Fibroblast of skin of left quadriceps (primary cell): ENCODE data around the gene TST.

ENCODE experiments used
- DNase-seq, 2 experiments: peaks; one replicate each; pipeline ENCODE4 v3.0.0-alpha.2; 2013; ENCODE audit warnings: low read depth in 2 of 2

The TST gene

DNA sequence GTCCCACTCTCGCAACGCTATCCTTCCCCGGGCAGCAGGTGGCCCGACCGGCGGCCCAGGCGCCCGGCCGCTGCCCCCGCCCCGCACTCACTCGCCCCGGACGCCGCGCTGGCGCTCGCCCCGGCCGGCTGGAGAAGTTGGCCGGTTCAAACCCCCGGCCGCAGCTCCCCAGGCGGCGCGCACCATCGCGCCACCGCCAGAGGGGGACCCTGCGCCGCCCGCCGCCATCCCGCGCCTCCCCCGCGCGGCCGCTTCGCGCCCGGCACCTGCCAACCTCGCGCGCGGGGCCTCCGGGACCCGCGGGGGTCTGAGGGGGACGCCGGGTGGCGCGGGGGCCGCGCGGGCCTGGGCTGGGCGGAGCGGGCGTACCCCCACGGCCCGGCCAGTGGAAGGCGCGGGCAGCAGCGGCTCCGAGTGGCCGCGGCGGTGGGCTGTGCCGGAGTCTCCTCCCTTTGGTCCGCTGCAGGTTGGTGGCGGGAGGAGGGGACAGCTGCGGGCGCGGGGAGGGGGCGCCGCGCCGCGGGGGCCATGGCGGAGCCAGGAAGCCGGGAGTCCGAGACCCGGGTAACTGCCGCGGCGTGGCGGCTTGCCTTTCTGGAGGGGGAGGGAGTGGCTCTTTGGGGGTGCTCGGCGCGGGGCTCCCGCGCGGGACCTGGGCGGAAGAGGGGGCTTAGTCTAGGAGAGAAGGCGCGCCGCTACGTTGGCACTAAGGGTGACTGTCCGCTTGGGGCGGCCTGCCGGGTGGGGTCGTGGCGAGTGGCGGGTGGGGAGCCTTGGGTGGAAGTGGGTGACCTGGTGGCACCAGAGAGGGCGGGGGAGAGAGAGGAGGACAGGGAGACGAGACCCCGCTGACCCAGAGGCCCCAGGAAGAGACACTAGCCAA is at the start of gene TST, which contains the start of gene MPST:
TSS of gene TST (minus strand) at position 139 of the 883 bp plus-strand sequence. CDS start 715 bp downstream, outside the sequence.
TSS of gene MPST (plus strand) at position 434 of the 883 bp plus-strand sequence. CDS start at position 529, 95 bp downstream.
- no peak for DNase-seq

DNA sequence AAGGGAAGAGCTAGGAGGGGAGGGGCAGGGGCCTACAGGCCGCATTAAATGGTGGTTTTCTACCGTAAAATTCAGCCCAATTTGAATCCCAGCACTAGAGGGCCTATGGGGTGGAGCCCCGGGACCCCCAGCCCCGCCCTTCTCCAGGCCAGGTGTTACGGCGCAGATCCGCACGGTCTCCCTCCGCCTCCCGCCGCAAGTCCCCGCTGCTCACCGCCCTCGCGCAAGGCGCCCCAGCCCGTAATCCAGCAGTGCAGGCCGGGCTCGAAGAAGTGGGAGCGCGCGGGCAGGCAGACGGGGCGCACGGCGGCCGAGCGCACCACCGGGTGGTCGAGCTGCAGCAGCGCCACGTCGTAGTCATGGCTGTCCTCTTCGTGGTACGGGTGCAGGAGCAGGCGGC is 49.6 kb upstream of the TST start:
- no peak for DNase-seq

DNA sequence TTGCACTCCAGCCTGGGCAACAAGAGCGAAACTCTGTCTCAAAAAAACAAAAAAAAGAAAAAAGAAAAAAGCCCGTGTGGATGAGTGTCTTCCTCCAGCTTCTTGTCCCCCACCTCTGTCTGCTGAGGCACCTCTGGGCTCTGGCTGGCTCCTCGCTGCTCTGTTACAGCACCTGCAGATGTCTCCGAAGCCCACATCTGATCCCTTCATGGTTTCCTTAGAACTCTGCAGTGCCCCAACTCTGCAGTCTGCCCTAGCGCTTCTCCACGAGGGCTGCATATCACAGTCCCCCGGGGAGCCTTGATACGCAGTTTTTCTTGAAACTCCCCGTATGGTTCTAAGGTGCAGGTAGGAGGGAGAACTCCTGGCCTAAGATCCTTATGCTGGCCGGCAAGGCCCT is 48.2 kb upstream of the TST start:
- DNase-seq = no peak

DNA sequence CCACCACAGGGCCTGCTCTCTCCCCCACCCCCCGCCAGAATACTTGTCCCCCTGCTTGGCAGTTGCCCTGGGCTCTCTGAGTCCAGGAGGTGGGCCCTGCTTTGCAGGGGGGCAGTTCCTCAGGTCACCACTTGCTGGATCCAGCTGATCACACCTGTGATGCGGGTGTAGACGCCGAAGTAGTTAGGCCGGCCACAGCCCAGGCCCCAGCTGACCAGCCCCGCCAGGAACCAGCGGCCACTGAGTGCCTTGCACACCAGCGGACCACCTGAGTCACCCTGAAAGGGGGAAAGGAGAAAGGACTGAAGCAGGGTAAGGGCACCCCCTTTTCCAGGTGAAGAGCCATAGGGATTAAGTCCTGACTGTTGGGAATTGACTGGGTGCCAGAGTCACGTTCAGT is 46.7 kb upstream of the TST start:
- DNase-seq = no peak

DNA sequence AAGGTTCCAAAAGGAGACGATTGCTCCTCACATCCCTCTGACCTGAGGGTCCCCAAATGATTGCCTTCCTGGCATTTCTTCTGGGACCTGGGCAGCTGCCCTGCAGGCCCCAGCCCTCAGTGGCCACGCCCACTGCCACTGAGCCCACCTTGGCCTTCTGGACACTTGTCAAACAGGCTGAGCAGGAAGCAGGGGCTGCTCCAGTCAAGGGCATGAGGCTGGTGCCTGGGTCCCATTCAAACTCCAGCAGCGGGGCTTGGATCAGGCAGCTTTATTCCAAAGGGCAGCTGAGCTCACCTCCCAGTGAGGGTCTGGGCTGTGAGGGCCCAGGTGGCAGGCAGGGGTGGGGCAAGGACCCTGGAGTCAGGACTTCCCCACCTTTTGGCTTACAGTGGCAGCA is 45.9 kb upstream of the TST start:
- DNase-seq = no peak

DNA sequence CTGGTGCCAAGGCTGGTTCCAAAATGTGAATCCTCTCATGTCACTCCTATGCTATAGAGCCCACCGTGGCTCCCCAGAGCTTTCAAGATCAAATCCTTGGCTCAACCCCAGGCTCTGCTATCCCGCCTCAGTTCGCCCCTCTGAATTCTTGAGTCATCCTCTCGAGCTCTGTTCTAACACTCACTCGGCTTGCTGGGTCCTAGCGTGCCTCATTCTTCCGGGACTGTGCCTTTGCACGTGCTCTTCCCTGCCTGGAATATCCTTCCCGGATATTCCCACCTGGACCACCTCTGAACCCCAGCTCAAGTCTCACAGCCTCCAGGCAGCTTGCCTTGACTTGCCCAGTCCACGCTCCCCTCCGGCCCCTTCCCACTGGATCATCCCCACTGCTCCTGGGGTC is 45.3 kb upstream of the TST start:
- no peak for DNase-seq

GRCh38 chr22:37063431-37064420 is 44.5 kb upstream of the TST start:
- DNase-seq = no peak

DNA sequence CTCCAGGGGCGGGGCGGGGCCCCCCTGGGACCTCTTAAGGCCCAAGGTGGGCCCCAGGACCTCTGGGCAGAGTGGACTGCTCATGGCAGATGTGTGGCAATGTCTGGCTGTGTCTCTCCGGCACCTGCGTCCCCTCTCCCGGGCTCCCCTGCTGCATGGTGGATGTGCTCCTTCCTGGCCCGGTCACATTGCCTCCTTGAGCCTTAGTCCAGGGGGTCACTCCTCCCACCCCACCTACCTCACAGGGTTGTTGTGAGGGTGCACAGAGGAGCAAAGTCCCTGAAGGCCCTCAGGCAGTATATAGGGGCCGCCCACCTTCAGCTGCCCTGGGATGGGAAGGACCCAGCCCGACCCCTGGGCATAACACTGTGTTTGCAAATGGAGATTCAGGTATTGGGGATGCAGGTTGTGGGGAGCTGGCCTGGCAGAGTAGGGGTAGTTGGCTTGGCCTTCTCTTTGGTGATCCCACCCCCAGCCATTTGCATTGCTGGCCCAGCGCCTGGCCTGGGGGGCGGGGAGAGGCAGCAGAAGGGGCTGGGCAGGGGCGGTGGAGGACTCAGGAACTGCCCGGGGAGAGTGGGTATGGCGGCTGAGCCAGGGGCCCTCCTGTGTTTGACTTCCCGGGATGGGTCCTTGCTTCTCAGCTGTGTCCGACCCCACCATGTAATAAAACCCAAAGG is 43.6 kb upstream of the TST start:
- DNase-seq = no peak

- no peak for DNase-seq
Measured at GRCh38 chr22:37062376-37062675, 43.1 kb upstream of the TST start.

- DNase-seq = no peak
Measured at GRCh38 chr22:37061611-37062375, 42.5 kb upstream of the TST start.

- DNase-seq = no peak
Measured at GRCh38 chr22:37060801-37061610, 41.8 kb upstream of the TST start.

- no peak for DNase-seq
Measured at GRCh38 chr22:37059876-37060449, 40.7 kb upstream of the TST start.

DNA sequence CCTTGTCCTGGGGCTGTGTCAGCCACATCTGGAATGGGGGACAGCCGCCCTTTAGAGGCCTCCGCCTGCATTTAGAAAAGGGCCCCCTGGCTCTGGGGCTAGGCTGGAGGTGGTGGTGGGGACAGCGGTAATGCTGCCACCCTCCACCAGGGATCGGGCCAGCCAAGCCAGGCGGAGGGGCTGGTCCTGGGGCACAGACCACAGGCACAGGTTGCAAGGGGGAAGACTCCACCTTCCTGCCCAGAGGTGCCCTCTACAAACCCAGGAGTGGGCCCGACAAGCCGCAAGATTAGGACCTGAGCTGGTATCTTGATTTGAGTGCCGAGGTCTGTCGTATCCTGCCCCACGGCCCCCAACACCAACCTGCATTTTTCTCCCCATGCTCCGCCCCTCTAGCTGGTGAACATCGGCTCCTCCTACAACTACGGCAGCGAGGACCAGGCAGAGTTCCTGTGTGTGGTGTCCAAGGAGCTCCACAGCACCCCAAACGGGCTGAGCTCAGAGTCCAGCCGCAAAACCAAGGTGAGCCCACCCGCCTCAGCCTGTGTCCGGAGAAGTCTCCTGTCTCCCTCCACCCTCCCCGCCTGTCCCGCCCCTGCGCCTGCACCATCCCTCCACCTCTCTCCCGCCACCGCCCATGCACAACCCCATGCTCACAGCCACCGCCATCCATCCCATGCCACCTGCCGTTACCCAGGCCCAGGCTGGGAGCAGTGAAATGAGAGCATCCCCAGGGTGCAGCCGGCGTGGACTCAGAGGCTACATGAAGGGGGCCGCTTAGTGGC is 39.9 kb upstream of the TST start:
- no peak for DNase-seq

GRCh38 chr22:37057796-37058510 is 38.7 kb upstream of the TST start:
- DNase-seq = no peak

DNA sequence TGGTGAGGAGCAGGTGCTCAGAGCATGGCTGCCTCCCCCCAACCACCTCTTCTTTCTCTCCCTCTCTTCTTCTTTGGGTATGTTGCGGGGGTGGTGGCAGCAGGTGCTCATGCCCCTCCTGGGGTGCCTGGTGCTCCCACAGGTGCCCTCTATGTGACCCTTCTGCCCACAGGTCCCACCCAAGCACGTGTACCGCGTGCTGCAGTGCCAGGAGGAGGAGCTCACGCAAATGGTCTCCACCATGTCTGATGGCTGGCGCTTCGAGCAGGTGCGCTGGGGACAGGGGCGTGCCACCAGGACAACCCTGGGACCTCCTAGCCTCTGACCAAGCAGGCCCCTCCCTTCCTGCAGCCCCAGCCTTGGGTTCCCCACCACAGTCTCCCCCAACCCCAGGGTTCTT is 38.0 kb upstream of the TST start:
- DNase-seq = no peak

DNA sequence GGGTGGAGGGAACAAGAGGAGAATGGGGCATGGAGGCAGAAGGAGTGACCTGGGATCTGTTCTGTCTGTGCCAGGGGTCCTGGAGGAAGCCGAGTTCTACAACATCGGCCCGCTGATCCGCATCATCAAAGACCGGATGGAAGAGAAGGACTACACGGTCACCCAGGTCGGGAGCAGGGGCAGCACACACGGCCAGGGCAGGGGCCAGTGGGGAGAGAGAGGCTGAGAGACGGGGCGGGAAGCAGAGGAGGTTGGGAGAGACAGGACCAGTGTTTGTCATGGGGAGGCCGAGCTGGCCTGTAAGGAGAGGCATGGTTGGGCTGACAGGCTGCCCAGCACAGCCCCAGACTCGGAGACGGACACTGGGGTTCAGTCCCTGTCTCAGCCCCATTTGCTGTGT is 37.0 kb upstream of the TST start:
- no peak for DNase-seq

GRCh38 chr22:37054600-37055365 is 35.5 kb upstream of the TST start:
- no peak for DNase-seq

- no peak for DNase-seq
Measured at GRCh38 chr22:37054056-37054395, 34.8 kb upstream of the TST start.
